Neuron (in vitro differentiated cells): ENCODE results near the gene PINLYP.
"Not testable (repeated sequence)": the region's sequence is repeated elsewhere in the genome, so short reads cannot be mapped to it uniquely, and the experiment has no call there.

Experiments
- H2AFZ ChIP-seq: one replicate; pipeline ENCODE4 v1.6.1; 2013; ENCODE audit warnings: low read depth, mild to moderate bottlenecking, inconsistent platforms, low read length, moderate library complexity
- H3K27me3 ChIP-seq: one replicate; pipeline ENCODE4 v1.6.1; 2013; ENCODE audit warnings: low read length; ENCODE audit not compliant: insufficient read depth
- H3K36me3 ChIP-seq: one replicate; pipeline ENCODE4 v1.6.1; 2013; ENCODE audit warnings: low read length; ENCODE audit not compliant: insufficient read depth
- H3K4me1 ChIP-seq: one replicate; pipeline ENCODE4 v1.6.1; 2013; ENCODE audit warnings: low read length; ENCODE audit not compliant: insufficient read depth
- H3K4me3 ChIP-seq: 2 replicates; pipeline ENCODE4 v1.5.1; 2013; ENCODE audit warnings: mild to moderate bottlenecking, low read length, moderate library complexity
- H3K9me3 ChIP-seq: one replicate; pipeline ENCODE4 v1.6.1; 2013; ENCODE audit warnings: low read length

Gene PINLYP

DNA sequence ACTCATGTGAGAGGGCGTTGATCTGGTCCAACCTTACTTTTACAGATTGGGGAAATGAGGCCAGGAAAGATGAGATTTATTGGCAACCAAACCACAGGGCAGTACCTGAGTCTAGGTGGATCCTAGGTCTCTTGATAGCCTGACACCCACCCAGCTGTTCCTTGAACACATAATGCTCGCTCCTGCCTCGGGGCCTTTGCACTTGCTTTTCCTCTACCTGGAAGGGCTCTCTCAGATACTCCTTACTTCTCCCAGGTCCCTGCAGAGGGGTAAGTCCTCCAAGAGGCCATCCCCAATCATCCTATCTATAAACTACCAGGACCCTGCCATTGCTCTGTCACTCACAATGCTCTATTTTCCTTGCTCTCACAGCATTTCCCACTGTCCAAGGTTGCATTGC lies 35.2 kb upstream of the PINLYP start:
- no peaks in the 10 kb centered on the region for H3K27me3 ChIP-seq
- H3K9me3 ChIP-seq = peaks cover 21% of the 10 kb centered on the region
- H3K36me3 ChIP-seq = peaks cover 79% of the 10 kb centered on the region
- H3K4me1 ChIP-seq = no peaks in the 10 kb centered on the region
- H2AFZ ChIP-seq = no peak overlapping the region
- H3K4me3 ChIP-seq = no peak overlapping the region

- H3K4me3 ChIP-seq = no peak overlapping the region
- H3K9me3 ChIP-seq = peaks cover 21% of the 10 kb centered on the region
- no peaks in the 10 kb centered on the region for H3K27me3 ChIP-seq
- peaks cover 88% of the 10 kb centered on the region for H3K36me3 ChIP-seq
- no peak overlapping the region for H2AFZ ChIP-seq
- H3K4me1 ChIP-seq = no peaks in the 10 kb centered on the region
Observed at GRCh38 chr19:43541920-43542650, 33.5 kb upstream of the PINLYP start.

- peaks cover 77% of the 10 kb centered on the region for H3K36me3 ChIP-seq
- H3K9me3 ChIP-seq = peaks cover 13% of the 10 kb centered on the region
- H3K4me3 ChIP-seq = no peak overlapping the region
- no peak overlapping the region for H2AFZ ChIP-seq
- no peaks in the 10 kb centered on the region for H3K27me3 ChIP-seq
- peaks cover 4% of the 10 kb centered on the region for H3K4me1 ChIP-seq
Observed at GRCh38 chr19:43544077-43544476, 31.5 kb upstream of the PINLYP start.

DNA sequence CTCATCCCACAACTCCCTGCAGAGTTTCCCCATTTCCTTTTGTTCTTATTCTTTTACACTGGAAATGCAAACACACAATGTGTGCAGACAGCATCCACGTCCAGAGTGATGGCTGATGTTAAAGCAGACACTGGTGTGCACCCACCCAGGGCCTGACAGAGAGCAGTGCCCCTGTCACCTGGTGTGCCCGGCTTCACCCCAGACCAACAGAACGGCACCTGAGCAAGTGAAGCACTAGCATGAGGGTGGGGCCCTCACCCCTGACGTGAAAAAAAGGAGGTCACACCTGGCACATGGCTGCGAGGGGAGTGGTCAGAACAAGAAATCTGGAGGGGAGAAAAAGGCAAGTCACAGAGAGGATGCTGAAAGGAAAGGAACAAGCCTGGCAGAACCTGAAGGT lies 30.3 kb upstream of the PINLYP start:
- peaks cover 4% of the 10 kb centered on the region for H3K4me1 ChIP-seq
- H3K4me3 ChIP-seq = no peak overlapping the region
- peaks cover 78% of the 10 kb centered on the region for H3K36me3 ChIP-seq
- no peaks in the 10 kb centered on the region for H3K27me3 ChIP-seq
- H2AFZ ChIP-seq = no peak overlapping the region
- peaks cover 5% of the 10 kb centered on the region for H3K9me3 ChIP-seq

- Histone ChIP-seq H3K9me3 (peaks cover 1% of the 10 kb centered on the region), H3K4me1 (peaks cover 4% of the 10 kb centered on the region), H3K4me3 (no peak overlapping the region), H3K27me3 (no peaks in the 10 kb centered on the region), H3K36me3 (peaks cover 77% of the 10 kb centered on the region), H2AFZ (no peak overlapping the region)
Observed at GRCh38 chr19:43545981-43546380, 29.6 kb upstream of the PINLYP start.

DNA sequence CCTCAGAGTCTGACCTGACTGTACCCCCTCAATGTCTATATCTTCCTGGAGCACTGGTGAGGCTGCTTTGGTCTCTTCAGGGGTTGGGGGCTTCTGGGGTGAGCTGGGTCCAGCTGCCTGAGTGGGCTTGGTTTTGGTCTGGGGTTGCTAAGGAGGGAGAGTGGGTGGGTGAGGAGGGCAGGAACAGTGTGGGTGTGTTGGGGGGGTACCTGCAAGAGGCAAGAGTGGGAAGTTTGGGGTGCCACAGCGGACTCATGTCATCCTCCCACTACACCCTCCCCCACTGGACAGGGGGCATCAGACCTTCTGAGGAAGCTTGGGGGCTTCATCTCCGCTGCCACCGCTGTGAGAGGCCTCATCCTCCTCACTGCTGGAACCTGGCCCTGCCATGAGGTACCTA lies 29.0 kb upstream of the PINLYP start:
- H3K36me3 ChIP-seq = peaks cover 80% of the 10 kb centered on the region

DNA sequence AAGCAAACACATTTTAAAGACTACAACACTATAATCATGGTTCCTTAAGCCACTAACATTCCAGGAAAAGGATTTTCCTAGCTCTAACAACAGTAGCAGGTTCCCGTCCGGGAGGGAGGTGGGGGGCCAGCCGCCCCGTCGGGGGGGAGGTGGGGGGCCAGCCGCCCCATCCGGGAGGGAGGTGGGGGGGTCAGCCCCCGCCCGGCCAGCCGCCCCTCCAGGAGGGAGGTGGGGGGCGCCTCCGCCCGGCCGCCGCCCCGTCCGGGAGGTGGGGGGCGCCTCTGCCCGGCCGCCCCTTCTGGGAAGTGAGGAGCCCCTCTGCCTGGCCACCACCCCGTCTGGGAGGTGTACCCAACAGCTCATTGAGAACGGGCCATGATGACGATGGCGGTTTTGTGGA lies 27.7 kb upstream of the PINLYP start:
- not testable (repeated sequence) for H3K9me3 ChIP-seq, H3K27me3 ChIP-seq, H3K4me3 ChIP-seq, H3K4me1 ChIP-seq, H2AFZ ChIP-seq
- H3K36me3 ChIP-seq = peaks cover 78% of the 10 kb centered on the region

More for the DNA sequence above, 29.0 kb upstream of the PINLYP start:
- no peaks in the 10 kb centered on the region for H3K27me3 ChIP-seq
- H3K9me3 ChIP-seq = no peaks in the 10 kb centered on the region
- peaks cover 4% of the 10 kb centered on the region for H3K4me1 ChIP-seq
- H3K4me3 ChIP-seq = no peak overlapping the region
- no peak overlapping the region for H2AFZ ChIP-seq

DNA sequence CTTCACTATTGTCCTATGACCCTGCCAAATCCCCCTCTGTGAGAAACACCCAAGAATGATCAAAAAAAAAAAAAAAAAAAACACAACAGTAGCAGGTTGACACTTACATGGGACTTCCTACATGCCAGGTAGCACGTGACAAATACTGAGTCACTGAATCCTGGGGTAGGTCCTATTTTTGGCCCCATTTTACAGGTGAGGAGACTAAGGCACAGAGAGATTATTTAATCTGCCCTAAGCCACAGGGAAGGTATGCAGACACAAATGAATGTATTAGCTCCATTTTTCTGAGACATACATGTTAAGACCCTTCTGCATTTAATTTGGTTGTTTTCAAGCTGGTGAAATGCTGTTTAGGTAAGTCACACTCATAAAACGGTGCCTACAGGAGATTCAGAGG lies 26.9 kb upstream of the PINLYP start:
- peaks cover 76% of the 10 kb centered on the region for H3K36me3 ChIP-seq
- no peak overlapping the region for H2AFZ ChIP-seq
- H3K4me1 ChIP-seq = peaks cover 4% of the 10 kb centered on the region
- H3K4me3 ChIP-seq = no peak overlapping the region
- H3K9me3 ChIP-seq = no peaks in the 10 kb centered on the region
- no peaks in the 10 kb centered on the region for H3K27me3 ChIP-seq

DNA sequence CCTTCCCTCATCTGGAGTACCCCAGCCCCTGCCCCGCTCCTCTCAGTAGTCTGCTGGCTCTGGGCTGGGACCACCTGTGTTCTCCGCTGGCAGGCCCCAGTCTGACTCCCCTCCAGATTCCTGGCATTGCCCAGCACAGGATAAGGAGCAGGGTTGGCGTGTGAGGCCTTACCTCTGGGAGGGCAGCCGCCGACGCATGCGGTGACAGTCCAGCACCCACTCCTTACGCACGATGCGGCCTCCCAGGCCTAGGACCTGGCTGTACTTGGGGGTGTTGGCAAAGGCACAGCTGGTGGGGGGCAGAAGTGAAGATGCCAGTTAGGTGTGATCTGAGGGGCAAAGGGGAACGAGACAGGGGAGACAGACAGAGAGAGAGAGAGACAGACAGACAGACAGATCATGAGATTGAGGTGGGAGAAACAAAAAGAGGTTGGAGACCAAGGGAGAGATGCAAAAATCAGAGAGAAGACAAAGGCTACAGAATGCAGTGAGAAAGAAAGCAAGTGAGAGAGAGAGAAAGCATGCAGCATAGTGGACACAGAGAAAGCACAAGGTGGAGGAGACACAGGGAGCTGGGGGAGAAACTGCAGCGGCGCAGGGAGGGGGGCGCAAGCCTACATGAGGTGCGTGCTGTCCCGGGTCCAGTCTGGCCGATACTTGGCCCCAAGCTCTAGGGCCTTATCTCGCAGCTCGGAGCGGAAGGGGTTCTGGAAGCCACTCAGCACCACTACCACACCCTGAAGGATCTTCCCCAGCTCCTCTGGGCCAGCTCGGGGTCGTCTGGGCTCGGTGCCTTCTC lies 24.0 kb upstream of the PINLYP start:
- H2AFZ ChIP-seq = no peak overlapping the region
- no peaks in the 10 kb centered on the region for H3K9me3 ChIP-seq
- peaks cover 63% of the 10 kb centered on the region for H3K36me3 ChIP-seq
- H3K27me3 ChIP-seq = no peaks in the 10 kb centered on the region
- peaks cover 4% of the 10 kb centered on the region for H3K4me1 ChIP-seq
- H3K4me3 ChIP-seq = no peak overlapping the region

DNA sequence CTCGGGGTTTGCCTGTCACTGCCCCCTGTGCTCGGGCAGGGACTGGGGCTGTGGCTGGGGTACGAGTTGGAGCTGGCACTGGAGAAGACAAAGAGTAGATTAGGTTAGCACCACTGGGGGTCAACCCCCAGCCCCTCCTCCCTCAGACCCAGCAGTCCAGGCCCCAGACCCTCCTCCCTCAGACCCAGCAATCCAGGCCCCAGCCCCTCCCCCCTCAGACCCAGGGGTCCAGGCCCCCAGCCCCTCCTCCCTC lies 23.5 kb upstream of the PINLYP start:
- Histone ChIP-seq H3K27me3 (no peaks in the 10 kb centered on the region), H3K4me1 (peaks cover 4% of the 10 kb centered on the region), H2AFZ (no peak overlapping the region), H3K4me3 (no peak overlapping the region), H3K9me3 (no peaks in the 10 kb centered on the region), H3K36me3 (peaks cover 62% of the 10 kb centered on the region)

DNA sequence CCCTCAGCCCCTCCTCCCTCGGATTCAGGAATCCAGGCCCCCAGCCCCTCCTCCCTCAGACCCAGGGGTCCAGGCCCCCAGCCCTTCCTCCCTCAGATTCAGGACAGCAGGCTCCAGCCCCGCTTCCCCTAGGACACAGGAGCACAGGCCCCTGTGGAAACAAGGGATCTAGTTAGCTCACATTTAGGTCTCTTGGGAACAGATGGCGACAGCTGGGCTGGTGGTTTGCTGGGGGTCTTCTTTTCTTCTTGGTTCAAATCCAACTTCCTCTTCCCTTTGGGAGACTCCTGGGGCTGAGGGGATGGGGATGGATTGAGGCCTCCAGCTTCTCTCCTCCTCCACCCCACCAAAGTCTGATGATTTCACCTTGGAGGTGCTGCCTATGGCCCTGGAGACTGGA lies 23.0 kb upstream of the PINLYP start:
- no peaks in the 10 kb centered on the region for H3K27me3 ChIP-seq
- H3K4me1 ChIP-seq = peaks cover 4% of the 10 kb centered on the region
- H3K4me3 ChIP-seq = no peak overlapping the region
- no peak overlapping the region for H2AFZ ChIP-seq
- no peaks in the 10 kb centered on the region for H3K9me3 ChIP-seq
- peaks cover 63% of the 10 kb centered on the region for H3K36me3 ChIP-seq

- H3K4me1 ChIP-seq = peaks cover 3% of the 10 kb centered on the region
- H3K36me3 ChIP-seq = peaks cover 67% of the 10 kb centered on the region
- H2AFZ ChIP-seq = no peak overlapping the region
- H3K9me3 ChIP-seq = no peaks in the 10 kb centered on the region
- H3K4me3 ChIP-seq = no peak overlapping the region
- H3K27me3 ChIP-seq = no peaks in the 10 kb centered on the region
Observed at GRCh38 chr19:43553656-43554055, 21.9 kb upstream of the PINLYP start.

DNA sequence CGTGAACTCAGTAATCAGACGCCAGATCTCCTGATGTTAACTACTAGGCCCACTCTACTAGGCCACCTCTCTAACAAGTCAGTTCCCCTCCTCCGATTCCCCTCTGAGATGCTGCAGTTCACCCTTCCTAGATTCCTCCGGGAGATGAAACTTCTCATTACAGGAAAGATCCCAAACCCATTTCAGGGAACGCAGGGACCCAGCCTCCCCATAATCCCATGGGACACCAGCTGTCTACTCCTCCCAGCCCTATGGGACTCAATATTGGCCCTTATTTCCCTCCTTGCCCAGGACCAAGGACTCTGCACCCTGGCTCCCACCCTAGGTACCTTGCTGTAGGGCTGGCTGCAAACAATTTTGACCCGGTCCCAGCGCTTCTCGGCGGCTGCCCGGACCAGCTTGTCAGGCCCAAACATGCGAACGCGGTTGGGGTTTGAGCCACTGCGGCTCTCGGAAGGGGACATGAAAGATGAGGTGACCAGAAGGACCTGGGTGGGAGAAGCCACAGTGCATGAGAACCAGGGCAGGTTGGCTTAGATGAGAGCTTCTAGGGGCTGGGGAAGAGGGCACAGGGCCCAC lies 21.2 kb upstream of the PINLYP start:
- H3K27me3 ChIP-seq = no peaks in the 10 kb centered on the region
- H3K9me3 ChIP-seq = no peaks in the 10 kb centered on the region
- no peaks in the 10 kb centered on the region for H3K4me1 ChIP-seq
- H2AFZ ChIP-seq = no peak overlapping the region
- peaks cover 60% of the 10 kb centered on the region for H3K36me3 ChIP-seq
- H3K4me3 ChIP-seq = no peak overlapping the region
